Measurements from ENCODE around the gene PRKN.

Gene PRKN

DNA sequence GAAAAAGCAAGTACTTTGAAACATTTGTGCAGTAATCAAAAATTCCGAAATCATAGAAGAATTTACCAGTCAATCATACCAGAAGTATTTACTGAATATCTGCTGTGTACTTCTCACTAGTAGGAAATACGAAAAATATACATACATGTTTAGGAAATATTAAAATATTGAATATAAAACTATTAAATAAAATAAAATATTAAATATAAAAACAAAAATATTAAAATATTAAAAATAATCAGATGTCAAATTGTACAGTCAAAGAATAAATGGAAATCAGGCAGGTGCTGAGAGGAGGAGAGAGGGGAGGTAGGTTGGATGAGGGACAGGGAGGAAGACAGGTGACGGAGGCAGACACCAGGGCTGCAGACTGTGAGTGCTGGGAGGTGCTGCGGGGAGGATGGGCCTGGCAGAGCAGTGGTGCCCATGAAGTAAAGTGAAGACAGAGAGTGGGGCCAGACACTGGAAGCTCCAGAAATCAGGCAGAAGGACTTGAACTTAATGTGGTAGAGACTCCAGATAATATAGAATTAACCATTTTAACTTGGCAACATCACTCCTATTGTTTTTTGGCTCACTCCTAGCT is 55.9 kb downstream of the PRKN start:
- no peak for DNase-seq

DNA sequence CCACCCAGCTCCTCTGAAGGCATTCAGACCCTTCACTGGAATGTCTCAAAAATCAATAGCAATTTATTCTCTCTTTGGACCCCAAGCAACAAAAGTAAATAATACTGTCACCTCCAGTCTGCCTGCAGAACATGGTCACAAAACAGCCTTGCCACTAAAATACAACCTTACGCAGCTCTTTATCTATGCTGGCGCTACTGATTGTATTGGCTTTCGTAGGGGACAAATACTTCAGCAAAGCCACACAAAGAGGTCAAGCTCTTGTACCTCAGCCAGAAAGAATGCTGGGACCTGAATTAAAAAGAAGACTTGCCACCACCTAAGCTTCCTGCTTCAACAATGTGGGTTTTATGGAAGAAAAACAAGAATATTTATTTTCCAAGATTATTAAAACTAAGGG is 57.2 kb downstream of the PRKN start:
- DNase-seq = no peak

DNA sequence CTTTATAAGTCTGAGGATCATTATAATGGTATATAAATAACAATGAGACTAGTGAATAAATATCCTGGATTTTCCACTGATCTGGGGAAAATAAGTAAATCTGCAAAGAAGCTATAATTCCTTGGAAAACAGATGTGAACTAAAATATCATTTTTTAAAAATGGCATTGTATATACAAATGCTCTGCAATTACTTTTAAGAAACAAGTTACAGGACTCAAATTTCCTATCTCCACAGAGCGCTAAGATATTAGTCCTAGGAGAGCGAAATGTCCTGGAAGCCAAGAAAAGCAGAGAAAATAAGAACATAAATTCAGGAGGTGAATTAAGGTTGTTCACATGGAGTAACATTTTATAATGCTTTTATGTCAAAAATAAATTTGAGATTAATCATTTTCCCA is 61.3 kb downstream of the PRKN start:
- no peak for DNase-seq

DNA sequence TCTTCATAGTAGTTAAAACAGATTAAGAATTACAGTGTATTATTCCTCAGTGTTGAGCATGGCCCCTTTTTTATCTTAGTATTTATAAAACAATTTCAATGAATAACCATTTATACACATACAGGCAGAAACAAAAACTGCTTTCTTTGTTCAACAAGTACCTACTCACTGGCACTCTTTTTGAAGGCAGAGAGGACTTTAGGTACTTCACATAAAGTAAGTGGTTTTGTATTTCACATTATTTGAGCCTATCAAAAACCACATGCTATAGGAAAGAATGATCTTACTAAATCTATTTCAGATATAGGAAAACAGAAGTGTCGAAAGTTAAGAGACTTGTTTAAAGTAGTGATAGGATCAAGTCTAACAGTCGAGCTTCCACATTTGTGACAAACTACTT is 73.8 kb downstream of the PRKN start:
- DNase-seq = no peak

DNA sequence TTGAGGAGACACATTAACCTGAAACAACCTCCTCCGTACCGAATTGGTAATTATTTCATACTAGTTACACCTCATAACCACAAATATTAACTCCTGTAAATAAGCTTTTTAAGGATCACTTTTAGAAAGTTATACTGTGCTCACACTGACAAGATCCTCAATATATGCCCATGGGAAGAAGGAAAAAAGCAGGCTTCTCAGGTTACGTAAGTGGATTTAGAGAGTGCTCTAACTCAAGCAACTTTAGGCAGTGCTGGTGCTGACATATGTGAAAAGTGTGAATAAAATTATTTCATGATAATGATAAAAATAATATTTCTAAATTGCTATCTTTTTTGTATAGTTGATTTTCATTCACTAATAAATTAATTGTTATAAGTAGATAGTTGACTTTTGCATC is 76.1 kb downstream of the PRKN start:
- DNase-seq = no peak

DNA sequence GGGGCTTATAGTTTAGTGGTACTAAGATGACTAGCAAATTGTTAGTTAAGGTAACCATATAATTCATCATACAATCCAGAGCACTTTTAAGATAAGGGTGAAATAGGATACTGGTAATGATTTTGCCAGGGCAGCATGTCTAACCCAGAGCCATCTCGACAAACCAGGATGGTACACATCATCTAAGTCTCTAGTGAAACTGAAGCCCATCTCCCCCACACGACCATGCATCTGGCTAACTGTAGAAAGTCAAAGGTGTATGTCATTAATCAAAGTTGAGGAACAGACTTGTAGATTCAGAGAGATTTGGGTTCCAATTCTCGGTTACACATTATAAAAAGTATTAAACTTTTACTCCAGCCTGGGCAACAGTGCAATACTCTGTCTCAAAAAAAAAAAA is 78.3 kb downstream of the PRKN start:
- no peak for DNase-seq

DNA sequence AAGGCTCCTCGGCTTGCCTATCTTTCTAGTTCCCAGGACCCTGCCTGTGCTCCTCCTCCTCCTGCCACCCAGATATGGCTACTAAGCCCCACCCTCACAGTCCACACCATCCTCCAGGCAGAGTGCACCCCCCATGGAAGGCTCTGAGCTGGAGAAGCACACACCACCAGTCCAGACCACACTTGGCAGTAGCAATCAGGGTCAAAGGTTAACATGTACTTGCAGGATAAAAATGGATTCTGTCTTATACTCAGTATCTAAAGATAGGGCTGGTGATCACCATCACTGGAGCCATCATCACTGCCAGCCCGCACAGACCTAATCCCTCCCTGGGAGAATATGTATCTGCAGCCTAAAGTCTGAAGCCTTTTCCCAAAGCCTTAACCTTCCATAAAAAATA is 83.4 kb downstream of the PRKN start:
- DNase-seq = no peak

DNA sequence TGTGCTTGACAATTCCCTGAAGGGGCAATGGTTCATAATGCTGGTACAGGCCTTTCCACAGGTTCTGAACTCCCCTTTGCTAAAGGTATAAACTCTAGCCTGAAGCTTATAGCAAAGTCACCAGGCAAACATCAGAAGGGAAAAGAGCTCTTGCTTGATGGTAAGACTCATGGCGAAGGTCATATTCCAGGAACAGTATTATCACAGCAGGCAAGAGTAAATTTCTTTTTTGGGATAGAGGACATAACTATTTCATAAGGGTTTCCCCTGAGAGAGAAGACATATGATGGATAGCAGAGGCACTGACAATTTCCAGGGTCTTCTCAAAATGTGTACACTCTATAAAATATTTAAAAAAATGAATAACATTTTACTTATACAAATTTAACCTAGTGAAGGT is 86.8 kb downstream of the PRKN start:
- DNase-seq = no peak

DNA sequence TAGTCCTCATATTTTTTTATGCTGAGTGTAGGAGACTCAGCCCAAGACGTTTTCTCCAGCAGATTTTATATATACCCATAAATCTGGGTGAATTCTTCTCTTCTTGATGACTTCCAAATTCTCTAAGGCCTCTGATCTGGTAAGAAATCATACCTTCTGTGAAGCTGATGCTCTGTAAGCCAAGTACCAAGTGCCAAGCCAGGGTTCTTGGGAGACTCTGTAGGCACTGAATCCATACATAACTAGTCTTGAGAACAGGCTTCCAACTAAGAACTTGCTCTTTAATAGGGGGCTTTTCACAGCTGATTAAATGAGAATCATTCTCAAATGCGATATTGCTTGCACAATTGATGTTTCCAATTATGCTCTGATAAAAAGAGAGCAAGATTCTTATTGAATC is 87.6 kb downstream of the PRKN start:
- no peak for DNase-seq

DNA sequence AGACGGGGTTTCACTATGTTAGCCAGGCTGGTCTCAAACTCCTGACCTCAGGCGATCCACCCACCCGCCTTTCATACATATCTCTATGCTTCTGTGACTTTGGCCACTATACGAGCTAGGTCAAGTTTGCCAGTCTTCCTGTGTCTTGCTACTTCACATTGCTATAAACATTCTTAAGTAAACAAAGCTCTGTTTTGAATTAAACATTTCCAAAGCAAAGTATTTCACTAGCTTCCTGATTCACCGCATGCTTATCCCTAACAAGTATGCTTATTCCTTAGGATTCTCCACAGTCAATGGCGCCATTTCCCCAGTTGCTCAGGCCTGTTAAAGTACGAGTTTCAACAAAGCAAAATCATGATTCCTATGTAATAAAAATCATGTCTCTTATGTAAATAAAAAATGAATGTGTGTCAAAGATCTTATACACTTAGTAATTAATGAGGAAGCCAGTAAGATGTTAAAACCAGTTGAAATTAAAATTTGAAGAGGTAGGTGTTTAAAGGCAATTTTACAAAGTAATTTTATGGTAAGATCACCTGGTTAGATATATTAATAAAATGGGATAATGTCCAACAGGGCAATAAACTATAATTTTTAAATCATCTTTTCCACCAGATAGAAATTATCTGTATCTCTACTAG is 88.5 kb downstream of the PRKN start:
- no peak for DNase-seq

DNA sequence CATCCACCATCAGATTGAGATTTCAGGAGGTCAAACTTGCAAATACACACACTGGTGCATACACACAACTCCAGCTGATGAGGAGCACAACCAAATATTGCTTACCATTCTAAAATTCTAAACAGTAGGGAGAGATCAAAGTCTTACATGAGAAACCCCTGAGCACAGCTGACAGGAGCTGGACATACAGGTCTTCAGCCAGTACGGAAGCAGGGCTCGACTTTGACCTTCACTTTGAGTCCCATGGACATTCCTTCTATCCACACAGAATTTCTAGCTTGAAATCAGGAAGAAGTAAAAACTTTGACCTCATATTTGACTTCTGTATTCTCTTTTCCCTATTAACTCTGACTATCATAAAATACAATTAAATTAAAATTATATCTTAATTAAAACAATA is 90.2 kb downstream of the PRKN start:
- DNase-seq = no peak

DNA sequence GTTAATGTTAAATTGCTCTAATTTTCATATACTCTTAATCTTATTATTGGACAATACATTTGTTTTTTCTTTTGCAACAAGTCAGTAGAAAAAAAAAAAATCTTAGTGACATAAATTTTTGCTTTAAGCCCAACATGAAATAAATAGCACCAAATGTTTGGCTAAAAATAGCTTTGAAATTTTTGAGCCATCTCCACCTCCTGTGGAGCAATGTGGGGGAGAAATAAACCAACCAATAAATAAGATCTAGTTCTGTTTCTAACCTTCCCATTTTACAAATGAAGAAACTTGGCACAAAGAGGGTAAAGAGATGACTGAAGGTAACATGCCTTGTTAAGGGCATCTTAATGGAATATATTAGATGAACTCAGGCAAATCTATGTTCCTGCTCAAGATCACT is 91.4 kb downstream of the PRKN start:
- no peak for DNase-seq

DNA sequence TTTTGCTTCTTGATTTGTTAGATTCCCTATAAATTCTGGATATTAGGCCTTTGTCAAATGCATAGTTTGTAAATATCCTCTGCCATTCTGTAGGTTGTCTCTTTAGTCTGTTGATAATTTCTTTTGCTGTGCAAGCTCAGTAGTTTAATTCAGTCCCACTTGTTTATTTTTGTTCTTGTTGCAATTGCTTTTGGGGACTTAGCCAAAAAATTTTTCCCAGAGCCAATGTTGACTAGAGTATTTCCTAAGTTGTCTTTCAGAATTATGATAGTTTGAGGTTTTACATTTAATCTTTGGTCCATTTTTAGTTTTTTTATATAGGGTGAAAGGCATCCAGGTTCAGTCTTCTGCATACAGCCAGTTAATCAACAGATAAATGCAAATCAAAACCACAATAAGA is 96.0 kb downstream of the PRKN start:
- DNase-seq = no peak

DNA sequence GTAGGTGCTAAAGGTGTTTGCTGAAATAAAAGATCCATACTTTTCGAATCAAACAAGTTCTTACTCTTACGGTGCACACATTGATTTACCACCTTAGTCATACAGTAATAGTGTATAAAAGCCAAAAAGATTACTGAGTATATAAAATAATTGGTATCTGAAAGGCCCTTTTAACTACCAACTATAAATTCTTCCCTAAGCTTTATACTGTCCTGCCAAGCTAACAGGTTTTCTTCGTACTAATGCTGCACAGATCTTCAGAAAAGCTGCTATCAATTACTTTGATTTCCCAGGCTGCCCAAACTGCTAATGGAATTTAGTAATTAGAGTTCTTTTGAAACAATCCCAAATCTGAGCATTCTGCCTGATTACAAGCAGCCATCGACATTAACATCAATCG is 97.5 kb downstream of the PRKN start:
- no peak for DNase-seq

DNA sequence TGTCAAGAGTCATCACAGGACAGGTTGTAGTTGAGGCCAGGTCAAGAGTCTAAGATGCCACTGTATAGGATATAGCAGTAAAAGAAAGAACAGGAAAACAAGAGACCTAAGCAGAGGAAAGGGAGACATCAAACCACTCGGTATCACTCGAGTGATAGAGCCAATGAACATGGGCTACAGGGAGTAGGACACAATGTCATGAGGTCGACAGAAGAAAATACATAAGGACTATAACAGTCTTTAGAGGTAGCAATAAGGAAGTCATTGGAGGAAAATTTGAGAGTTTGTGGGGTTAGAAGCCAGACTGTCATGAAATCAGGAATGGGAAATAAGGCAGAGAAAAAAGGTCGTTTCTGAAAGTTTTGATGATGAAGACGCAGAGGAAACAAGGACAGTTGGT is 99.7 kb downstream of the PRKN start:
- no peak for DNase-seq

DNA sequence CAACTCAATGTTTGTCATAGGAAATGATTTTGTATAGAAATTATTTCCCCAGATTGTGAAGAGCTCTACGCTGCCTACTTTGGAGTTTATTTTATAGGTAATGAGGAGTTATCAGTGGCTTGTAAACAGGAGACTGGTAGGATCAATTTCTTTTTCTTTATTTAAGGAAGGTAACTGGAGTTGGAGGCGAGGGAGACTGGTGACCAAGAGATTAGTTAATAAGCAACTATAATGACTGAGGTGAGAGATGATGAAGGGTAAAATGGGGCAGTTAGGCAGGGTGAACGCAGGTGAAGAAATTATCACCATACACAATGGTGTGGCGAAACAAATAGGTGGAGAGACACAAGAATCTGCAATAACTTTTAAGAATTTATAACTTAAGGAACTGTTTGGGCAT is 100.2 kb downstream of the PRKN start:
- DNase-seq = no peak

DNA sequence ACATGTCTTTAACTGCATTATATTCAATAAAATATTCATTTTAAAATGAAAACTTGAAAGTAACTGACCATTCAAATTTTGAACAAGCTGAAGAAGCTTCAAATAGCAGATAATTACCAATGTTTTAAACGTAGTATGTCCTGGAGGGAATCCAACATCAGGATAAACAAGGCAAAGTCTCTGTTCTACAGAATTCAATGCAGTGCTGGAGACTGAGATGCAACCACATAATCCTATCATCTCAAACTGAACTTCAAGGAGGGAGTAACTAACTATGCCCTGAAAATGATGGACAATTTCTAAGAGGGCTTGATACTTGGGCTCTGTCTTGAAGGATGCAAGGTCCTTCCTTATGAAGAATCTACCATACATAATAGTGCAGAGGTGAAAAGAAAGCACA is 100.7 kb downstream of the PRKN start:
- no peak for DNase-seq

DNA sequence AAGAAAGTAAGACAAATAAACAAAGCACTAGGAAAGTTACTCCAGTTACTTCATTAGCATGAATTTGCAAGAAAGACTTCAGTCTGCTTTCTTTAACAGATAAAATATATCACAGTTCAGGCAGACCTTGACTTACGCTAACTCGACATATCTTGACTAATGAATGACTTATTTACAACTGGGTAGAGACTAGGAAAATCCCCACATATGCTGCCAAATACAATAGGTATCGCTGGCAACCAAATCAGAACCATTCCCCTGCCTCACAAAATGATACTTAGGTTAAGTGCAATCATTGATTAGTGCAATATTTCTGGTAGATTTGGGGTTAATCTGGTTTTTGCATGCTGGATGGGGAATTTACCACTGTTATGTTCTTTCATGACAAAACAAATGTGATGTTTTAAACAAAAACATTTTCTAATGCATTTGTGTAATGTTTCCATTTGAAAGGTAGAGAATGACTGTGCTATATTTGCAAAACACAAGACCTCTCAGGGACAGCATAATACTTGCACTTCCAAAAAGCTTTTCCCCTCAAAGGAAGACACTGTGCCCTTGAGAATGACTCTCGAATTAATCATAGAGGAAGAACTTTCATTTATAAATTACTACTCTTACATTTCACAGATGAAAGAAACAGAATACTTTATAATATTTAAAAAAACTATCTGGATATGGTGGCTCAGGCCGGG is 101.6 kb downstream of the PRKN start:
- no peak for DNase-seq

DNA sequence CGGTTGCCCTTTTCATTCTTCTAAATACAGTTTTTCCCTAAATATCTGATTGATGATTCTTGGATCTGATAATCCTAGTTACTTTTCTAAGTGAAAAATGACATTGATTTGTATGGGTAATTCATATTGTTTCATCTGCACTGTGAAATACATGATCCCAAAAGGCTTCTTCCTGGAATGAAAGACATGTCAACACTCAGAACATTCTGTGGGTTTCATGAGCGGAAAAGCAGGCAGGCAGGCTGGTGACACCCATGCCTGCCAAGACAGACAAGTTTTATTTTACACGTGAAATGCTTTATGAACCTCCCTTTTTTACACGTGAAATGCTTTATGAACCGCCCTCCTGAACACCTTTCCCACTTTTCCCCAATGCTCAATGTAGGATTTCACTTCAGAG is 105.0 kb downstream of the PRKN start:
- DNase-seq = no peak

DNA sequence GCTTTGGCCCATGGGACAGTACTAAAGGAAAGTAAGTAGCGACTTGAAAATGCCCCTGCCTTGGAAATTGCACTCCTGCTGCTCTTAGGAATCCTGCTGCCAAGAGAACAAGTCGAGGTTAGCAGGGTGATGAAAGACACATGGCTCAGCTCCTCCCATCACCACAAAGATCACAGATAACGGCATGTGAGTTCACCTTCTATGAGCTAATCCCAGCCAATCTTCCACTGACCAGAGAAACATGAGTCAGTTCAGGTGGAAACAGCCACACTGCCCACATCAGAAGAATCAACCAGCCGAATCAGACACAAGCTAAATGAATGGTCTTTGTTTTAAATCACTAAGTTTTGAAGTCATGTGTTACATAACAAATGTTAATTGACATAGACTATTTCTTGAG is 106.3 kb downstream of the PRKN start:
- no peak for DNase-seq

DNA sequence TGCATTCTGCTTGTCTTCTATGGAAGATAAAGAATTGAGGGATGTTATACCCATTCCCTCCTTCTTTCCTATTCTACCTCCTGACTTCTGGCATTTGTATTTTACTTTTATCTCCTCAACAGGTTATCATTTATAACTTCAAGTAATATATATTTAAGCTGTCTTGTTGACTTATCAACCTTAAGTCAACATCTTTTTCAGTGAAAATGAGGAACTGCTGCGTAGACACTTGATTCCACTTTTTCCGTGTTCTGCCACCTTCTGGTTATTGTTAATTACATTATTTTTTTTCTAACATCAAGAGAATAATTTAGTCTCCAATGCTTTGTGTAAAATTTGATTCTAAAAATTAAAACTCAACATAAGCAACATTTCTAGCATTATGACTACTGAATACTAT is 107.5 kb downstream of the PRKN start:
- no peak for DNase-seq

DNA sequence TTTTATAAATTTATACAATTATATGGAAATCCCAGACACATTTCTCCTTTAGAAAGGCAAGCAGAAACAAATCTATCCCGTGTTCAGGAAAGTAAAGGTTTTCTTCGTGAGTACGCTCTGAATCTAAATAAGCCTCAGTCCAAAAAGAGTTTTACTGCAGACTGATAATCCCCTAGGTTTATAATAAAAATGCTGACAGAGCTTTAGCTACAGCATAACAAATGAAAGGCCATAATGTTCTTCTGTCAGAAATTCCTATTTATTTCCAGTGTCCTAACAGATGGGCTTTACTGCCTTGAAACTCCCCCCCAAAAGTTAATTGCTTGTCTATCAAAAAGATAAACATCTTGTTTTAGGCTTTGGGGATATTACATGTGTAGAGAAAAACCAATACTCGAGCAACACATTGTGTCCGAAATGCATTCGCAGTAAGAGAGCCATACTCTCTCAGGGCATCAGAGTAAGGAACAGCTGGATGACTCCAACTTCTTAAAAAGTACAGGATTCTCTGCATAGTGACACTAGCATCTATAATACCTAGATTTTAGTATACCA is 109.0 kb downstream of the PRKN start:
- no peak for DNase-seq

DNA sequence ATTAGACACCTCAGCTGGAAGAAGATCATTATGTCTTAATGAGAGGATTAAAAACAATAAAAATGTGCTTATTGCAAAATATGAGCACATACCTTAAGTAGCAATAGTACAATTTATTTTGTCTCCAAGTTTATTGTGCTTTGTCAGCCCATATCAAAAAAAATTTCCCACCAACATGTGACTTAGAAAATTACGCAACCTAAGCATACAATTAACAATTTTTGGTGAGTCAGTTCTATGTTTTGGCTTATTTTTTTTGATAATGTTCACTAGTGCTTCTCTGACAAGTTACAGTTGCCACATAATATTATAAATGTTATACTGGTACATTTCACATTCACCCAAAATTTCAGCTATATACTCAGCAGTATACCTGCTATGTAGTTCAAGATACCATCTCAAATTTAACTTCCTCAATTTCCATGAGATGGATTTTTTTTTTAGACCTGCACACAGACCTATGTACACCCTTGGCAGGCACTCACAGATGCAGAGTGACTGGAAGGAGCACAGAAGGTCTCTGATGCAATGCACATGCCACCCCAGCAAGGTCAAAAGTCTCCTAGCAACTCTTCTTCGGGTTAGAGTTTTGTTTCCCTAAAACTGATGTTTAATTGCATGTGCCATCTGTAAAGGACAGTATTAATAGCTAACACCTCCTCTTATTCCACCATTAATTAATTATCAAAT is 112.4 kb downstream of the PRKN start:
- DNase-seq = no peak

DNA sequence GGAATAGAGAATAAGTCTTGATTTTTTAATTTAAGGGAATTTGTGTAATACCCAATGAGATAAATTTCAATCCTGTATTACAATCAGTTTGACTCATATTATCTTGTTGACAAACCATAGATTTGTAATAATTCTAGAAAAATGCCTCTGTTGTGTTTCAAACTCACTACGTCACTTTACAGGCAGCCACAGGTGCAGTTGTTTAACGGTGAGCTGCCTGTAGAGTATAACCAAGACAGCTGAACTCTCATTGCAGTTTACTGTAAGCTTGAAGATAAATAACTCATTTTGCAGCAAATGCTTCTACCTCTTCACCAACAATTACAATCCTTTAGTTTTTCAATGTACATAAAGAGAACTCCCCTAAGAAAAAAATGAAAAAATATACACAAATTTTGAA is 114.3 kb downstream of the PRKN start:
- no peak for DNase-seq
